ENCODE measurements around the gene PTPRG. TPM values are rescaled to one million over a fixed set of nuclear protein-coding genes. Genes with fewer than 3 reads are reported as not detected.

PTPRG gene
- total RNA-seq, 1 donor: 148 TPM

DNA sequence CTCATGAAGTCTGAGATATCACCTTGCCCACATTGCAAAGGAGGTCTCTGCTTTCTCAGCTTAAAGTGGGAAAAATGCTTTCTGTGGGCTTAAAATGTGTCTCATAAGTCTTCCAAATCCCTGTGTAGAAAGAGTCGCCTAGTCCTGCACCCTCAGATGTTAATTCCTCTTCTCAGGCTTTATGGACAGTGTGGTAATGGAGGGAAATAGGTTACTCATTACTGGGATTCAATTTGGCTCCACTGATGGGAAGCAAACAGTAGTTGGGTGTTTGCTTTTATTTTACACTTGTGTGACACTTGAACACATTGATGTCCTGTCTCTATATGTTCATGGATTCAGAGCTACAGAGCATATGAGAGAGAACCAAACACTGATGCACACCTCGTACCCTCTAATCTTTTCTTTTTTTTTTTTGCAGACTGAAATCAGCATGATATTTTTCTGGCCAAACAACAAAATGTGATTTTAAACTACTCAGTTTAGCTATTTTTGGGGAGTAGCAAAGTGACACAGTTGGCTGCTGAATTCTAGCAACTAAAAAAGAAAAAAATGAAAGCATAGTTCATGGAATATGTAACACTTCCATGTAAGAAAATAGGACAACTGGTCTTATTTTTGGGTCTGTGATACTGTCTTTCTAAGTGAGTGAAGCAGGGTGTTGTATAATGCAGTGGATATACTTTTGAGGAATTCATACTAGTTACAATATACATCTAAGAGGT lies 8.6 kb downstream of the PTPRG start:
- H2AFZ ChIP-seq (ENCODE audit: low read length): no peak overlapping the region
- H3K79me2 ChIP-seq (ENCODE audit: insufficient read depth, low read length): peaks cover 76% of the 10 kb centered on the region
- H3K4me1 ChIP-seq (ENCODE audit: insufficient read depth, low read length): peaks cover 56% of the 10 kb centered on the region
- no peak overlapping the region for H3K4me3 ChIP-seq (ENCODE audit: insufficient read depth, low read length)
- TF ChIP-seq, protein P1, sequence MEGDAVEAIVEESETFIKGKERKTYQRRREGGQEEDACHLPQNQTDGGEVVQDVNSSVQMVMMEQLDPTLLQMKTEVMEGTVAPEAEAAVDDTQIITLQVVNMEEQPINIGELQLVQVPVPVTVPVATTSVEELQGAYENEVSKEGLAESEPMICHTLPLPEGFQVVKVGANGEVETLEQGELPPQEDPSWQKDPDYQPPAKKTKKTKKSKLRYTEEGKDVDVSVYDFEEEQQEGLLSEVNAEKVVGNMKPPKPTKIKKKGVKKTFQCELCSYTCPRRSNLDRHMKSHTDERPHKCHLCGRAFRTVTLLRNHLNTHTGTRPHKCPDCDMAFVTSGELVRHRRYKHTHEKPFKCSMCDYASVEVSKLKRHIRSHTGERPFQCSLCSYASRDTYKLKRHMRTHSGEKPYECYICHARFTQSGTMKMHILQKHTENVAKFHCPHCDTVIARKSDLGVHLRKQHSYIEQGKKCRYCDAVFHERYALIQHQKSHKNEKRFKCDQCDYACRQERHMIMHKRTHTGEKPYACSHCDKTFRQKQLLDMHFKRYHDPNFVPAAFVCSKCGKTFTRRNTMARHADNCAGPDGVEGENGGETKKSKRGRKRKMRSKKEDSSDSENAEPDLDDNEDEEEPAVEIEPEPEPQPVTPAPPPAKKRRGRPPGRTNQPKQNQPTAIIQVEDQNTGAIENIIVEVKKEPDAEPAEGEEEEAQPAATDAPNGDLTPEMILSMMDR (IDR thresholded peaks at IDR 0.05; ENCODE audit: extremely low read depth, low read depth, low read length): no peak
- no peak overlapping the region for H3K27ac ChIP-seq (ENCODE audit: low read depth, low read length)
- H4K20me1 ChIP-seq (ENCODE audit: insufficient read depth, low read length): peaks cover under 1% of the 10 kb centered on the region
- no peaks in the 10 kb centered on the region for H3K27me3 ChIP-seq (ENCODE audit: insufficient read depth, low read length)
- no peaks in the 10 kb centered on the region for H3K36me3 ChIP-seq (ENCODE audit: insufficient read depth, low read length)
- DNase-seq (ENCODE audit: insufficient read length, low spot score, missing footprints): no peak
- H3K9me3 ChIP-seq (ENCODE audit: low read depth, low read length): no peaks in the 10 kb centered on the region
- no peak overlapping the region for H3K4me2 ChIP-seq (ENCODE audit: insufficient read depth, low read length)

DNA sequence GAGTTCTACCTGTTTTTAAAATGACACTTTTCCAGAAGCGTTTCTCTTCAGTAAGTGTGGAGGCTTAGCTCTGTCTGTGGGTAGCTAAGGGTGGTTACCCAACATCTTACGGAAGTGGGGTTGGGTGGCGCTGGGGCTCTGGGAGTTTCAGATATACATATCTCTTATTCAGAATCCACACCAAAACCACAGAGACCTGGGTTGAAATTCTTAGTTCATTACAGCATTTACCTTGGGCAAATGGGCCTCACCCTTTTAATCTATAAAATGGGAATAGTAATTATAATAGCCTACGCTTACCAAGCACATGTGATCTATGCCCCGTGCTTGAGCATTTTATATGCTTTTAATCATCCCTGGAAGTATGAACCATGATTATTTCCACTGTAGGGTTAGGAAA lies 9.4 kb downstream of the PTPRG start:
- peak overlapping the region; percentile 60 for H3K4me2 ChIP-seq (ENCODE audit: insufficient read depth, low read length)
- H4K20me1 ChIP-seq (ENCODE audit: insufficient read depth, low read length): no peaks in the 10 kb centered on the region
- TF ChIP-seq, protein P1 (IDR thresholded peaks at IDR 0.05; ENCODE audit: extremely low read depth, low read depth, low read length): no peak
- H3K79me2 ChIP-seq (ENCODE audit: insufficient read depth, low read length): peaks cover 71% of the 10 kb centered on the region
- no peak overlapping the region for H3K4me3 ChIP-seq (ENCODE audit: insufficient read depth, low read length)
- peak overlapping the region; percentile 31 for H3K27ac ChIP-seq (ENCODE audit: low read depth, low read length)
- peaks cover 56% of the 10 kb centered on the region for H3K4me1 ChIP-seq (ENCODE audit: insufficient read depth, low read length)
- DNase-seq (ENCODE audit: insufficient read length, low spot score, missing footprints): no peak
- H3K27me3 ChIP-seq (ENCODE audit: insufficient read depth, low read length): no peaks in the 10 kb centered on the region
- H2AFZ ChIP-seq (ENCODE audit: low read length): no peak overlapping the region
- no peaks in the 10 kb centered on the region for H3K9me3 ChIP-seq (ENCODE audit: low read depth, low read length)
- H3K36me3 ChIP-seq (ENCODE audit: insufficient read depth, low read length): no peaks in the 10 kb centered on the region

DNA sequence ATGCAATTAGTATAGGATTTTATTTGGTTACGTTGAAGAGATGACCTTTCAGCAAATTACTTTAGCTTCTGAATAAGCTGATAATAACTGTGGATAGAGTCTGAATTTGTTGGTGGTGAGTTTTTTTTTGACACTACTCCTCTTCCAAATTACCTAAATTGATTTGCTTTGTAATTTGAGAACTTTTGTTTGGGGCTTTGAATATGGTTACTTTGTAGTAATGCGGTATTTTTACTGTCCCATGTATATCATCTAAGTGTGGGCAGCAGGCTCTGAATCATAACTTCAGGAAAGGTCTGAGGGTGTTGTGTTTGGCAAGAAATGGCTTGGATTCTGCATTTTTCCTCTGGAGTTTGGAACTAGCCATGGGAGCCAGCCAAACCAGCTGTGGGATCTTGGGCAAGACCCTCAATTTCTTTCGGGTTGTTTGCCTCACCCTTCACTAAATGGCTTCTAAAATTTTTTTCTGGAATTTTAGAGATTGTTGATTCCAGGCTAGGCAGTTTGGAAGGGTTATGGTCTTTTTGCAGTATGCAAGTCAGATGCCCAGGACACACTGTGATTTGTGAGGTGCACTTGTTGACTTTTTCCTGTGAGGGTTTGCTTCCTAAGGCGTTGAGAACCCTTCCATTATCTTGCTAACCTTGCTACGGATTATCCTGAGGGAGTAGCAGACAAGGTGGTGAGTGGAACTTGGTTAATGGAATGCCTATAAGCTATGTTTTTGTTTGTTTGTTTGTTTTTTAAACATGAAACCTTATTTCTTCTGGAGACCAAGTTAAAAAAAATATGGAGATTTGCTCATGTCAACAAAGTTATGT lies 10.4 kb downstream of the PTPRG start:
- H3K4me2 ChIP-seq (ENCODE audit: insufficient read depth, low read length): peak overlapping the region; percentile 60
- no peaks in the 10 kb centered on the region for H3K9me3 ChIP-seq (ENCODE audit: low read depth, low read length)
- peak overlapping the region; percentile 61 for H3K27ac ChIP-seq (ENCODE audit: low read depth, low read length)
- H3K27me3 ChIP-seq (ENCODE audit: insufficient read depth, low read length): no peaks in the 10 kb centered on the region
- H3K79me2 ChIP-seq (ENCODE audit: insufficient read depth, low read length): peaks cover 71% of the 10 kb centered on the region
- TF ChIP-seq, protein P1 (IDR thresholded peaks at IDR 0.05; ENCODE audit: extremely low read depth, low read depth, low read length): no peak
- H3K36me3 ChIP-seq (ENCODE audit: insufficient read depth, low read length): no peaks in the 10 kb centered on the region
- H2AFZ ChIP-seq (ENCODE audit: low read length): no peak overlapping the region
- no peak overlapping the region for H3K4me3 ChIP-seq (ENCODE audit: insufficient read depth, low read length)
- peaks cover 63% of the 10 kb centered on the region for H3K4me1 ChIP-seq (ENCODE audit: insufficient read depth, low read length)
- peak; percentile 84 for DNase-seq (ENCODE audit: insufficient read length, low spot score, missing footprints)
- no peaks in the 10 kb centered on the region for H4K20me1 ChIP-seq (ENCODE audit: insufficient read depth, low read length)

DNA sequence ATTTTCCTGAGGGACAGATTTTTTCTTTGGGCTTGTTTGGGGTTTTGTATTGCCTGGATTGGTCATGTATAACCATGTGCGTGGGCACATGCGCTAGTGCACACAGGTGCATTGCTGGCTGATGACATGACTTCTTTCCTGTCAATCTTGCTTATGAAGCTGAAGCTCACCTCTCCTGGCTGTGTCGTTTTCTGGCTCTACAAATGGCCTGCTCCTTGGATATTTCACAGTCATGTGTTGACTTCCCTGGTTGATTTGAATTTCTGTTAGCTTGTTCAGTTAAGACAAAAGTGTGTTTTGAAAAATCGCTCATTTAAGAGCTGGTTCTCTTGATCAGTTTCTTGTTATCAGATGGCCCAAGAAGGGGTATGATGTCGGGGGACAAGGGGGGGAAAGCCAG lies 11.5 kb downstream of the PTPRG start:
- H3K79me2 ChIP-seq (ENCODE audit: insufficient read depth, low read length): peaks cover 70% of the 10 kb centered on the region
- H3K4me3 ChIP-seq (ENCODE audit: insufficient read depth, low read length): no peak overlapping the region
- no peak overlapping the region for H3K27ac ChIP-seq (ENCODE audit: low read depth, low read length)
- H3K36me3 ChIP-seq (ENCODE audit: insufficient read depth, low read length): no peaks in the 10 kb centered on the region
- H4K20me1 ChIP-seq (ENCODE audit: insufficient read depth, low read length): no peaks in the 10 kb centered on the region
- no peaks in the 10 kb centered on the region for H3K9me3 ChIP-seq (ENCODE audit: low read depth, low read length)
- H3K4me1 ChIP-seq (ENCODE audit: insufficient read depth, low read length): peaks cover 63% of the 10 kb centered on the region
- TF ChIP-seq, protein P1 (IDR thresholded peaks at IDR 0.05; ENCODE audit: extremely low read depth, low read depth, low read length): no peak
- no peaks in the 10 kb centered on the region for H3K27me3 ChIP-seq (ENCODE audit: insufficient read depth, low read length)
- no peak for DNase-seq (ENCODE audit: insufficient read length, low spot score, missing footprints)
- no peak overlapping the region for H2AFZ ChIP-seq (ENCODE audit: low read length)
- H3K4me2 ChIP-seq (ENCODE audit: insufficient read depth, low read length): no peak overlapping the region

All from osteoblast (primary cell).